Esophagus muscularis mucosa (tissue), 4 donors: Measurements from ENCODE around the gene PSENEN. TPM values are rescaled to one million over a fixed set of nuclear protein-coding genes. Genes with fewer than 3 reads are reported as not detected.

ENCODE experiments used
- DNase-seq: peaks from one replicate; pipeline ENCODE4 v3.0.0-alpha.2; 2017; ENCODE audit errors: extremely low spot score
- H3K27ac ChIP-seq, 4 donors: fragments of 200-600 bp; sonication (generic); replicated peaks in 1 of 4; 1 replicate in 3 of 4; 2 replicates in 1 of 4; pipeline ENCODE4 v1.5.1; 2016 to 2019; ENCODE audit warnings: mild to moderate bottlenecking in 1 of 4
- H3K27me3 ChIP-seq, 4 donors: fragments of 200-600 bp; sonication (generic); one replicate each; pipeline versions ENCODE4 v1.5.1 to v1.6.0; 2016 to 2019
- H3K36me3 ChIP-seq, 4 donors: fragments of 200-600 bp; sonication (generic); one replicate each; pipeline ENCODE4 v1.5.1; 2016 to 2019
- H3K4me1 ChIP-seq, 4 donors: fragments of 200-600 bp; sonication (generic); one replicate each; pipeline ENCODE4 v1.5.1; 2016 to 2019
- H3K4me3 ChIP-seq, 4 donors: fragments of 200-600 bp; sonication (generic); 1 replicate in 2 of 4; 2 replicates in 2 of 4; pipeline ENCODE4 v1.5.1; 2016 to 2019; ENCODE audit warnings: mild to moderate bottlenecking in 4 of 4, moderate library complexity in 1 of 4
- H3K9me3 ChIP-seq, 4 donors: fragments of 200-600 bp; sonication (generic); 1 replicate in 3 of 4; 2 replicates in 1 of 4; pipeline ENCODE4 v1.5.1; 2016 to 2019
- CTCF ChIP-seq, 3 experiments: fragments of 200-600 bp in 2 of 3; fragments of 450-650 bp in 1 of 3; sonication (generic) in 2 of 3; IDR thresholded peaks; one replicate each; pipeline ENCODE4 v1.5.1; 2017 to 2019; ENCODE audit warnings: antibody characterized with exemption in 3 of 3, mild to moderate bottlenecking in 2 of 3, moderate library complexity in 1 of 3
- EP300 ChIP-seq: sonication (generic); formaldehyde crosslinking; IDR thresholded peaks from one replicate; pipeline ENCODE4 v1.6.1; 2017; ENCODE audit warnings: antibody characterized with exemption
- POLR2A ChIP-seq: fragments of 450-650 bp; IDR thresholded peaks from one replicate; pipeline ENCODE4 v1.6.1; 2017; ENCODE audit warnings: antibody characterized with exemption, moderate library complexity, mild to moderate bottlenecking, low read depth
- POLR2AphosphoS5 ChIP-seq, 2 donors: sonication (generic); formaldehyde crosslinking; IDR thresholded peaks; one replicate each; pipeline ENCODE4 v1.6.1; 2017; ENCODE audit warnings: antibody characterized with exemption in 2 of 2
- WGBS: methylation state at CpG from one replicate; pipeline ENCODE4 v1.1.5; 2018; 5-methylcytosine and 5-hydroxymethylcytosine counted together
- intact Hi-C: fragments of 100-400 bp; cut with DNase I; formaldehyde crosslinking; loops from one replicate; pipeline ENCODE4 v1.15.1; 2023
- total RNA-seq, 4 donors: library from RNA; depleted of rRNA; stranded (reverse); fragments of >200 nt; gene quantifications; one replicate each; pipeline versions ENCODE4 v1.1.0 to v1.2.1, GENCODE V29; 2016

Gene PSENEN
- total RNA-seq, 4 donors from 2014 or later = 27.4 to 48.7 (median 33.8) TPM

GRCh38 chr19:35776102-35776788 lies 30.8 kb downstream of the PSENEN start:
- Histone ChIP-seq H3K9me3 (no peaks in the 10 kb centered on the region), H3K4me3 (peak overlapping the region; percentile 81 to 96 (median 90)), H3K4me1 (peaks cover 14 to 28% (median 20%) of the 10 kb centered on the region in 4 donors), H3K27me3 (no peaks in the 10 kb centered on the region), H3K36me3 (peaks cover 5 to 33% (median 25%) of the 10 kb centered on the region in 4 donors), H3K27ac (peak overlapping the region in 1 of 4 donors; percentile 61)
- DNase-seq = no peak
- intact Hi-C loops = loop anchor here (10.0 kb wide), 1 partner anchor 109 kb away; no protein-coding TSS in a partner anchor
- WGBS = 45% methylated on average over 12 of the region's 13 CpGs
- TF ChIP-seq POLR2AphosphoS5 (IDR thresholded peaks at IDR 0.05) = no peak
- no peak for TF ChIP-seq EP300
- no peak for TF ChIP-seq POLR2A
- no peak for TF ChIP-seq CTCF (IDR thresholded peaks at IDR 0.05)

- DNase-seq = no peak
- 75% methylated on average over 17 of the region's 19 CpGs for WGBS
- intact Hi-C loops = loop anchor here (10.0 kb wide), 1 partner anchor 108 kb away; no protein-coding TSS in a partner anchor
- no peak for TF ChIP-seq POLR2AphosphoS5 (IDR thresholded peaks at IDR 0.05)
- no peak for TF ChIP-seq POLR2A
- no peak for TF ChIP-seq EP300
- no peak for TF ChIP-seq CTCF (IDR thresholded peaks at IDR 0.05)
- no peaks in the 10 kb centered on the region for H3K9me3 ChIP-seq
- H3K27ac ChIP-seq = no peak overlapping the region
- H3K4me3 ChIP-seq = no peak overlapping the region
- no peaks in the 10 kb centered on the region for H3K27me3 ChIP-seq
- H3K4me1 ChIP-seq = peaks cover 14 to 28% (median 20%) of the 10 kb centered on the region in 4 donors
- H3K36me3 ChIP-seq = peaks cover 6 to 43% (median 33%) of the 10 kb centered on the region in 4 donors
Observed at GRCh38 chr19:35777086-35777841, 31.8 kb downstream of the PSENEN start.

- Histone ChIP-seq H3K36me3 (peaks cover 6 to 50% (median 38%) of the 10 kb centered on the region in 4 donors), H3K27ac (no peak overlapping the region), H3K27me3 (no peaks in the 10 kb centered on the region), H3K4me3 (no peak overlapping the region), H3K9me3 (no peaks in the 10 kb centered on the region), H3K4me1 (peaks cover 14 to 28% (median 20%) of the 10 kb centered on the region in 4 donors)
- no peak for TF ChIP-seq POLR2A
- TF ChIP-seq POLR2AphosphoS5 (IDR thresholded peaks at IDR 0.05) = no peak
- no peak for TF ChIP-seq CTCF (IDR thresholded peaks at IDR 0.05)
- no peak for TF ChIP-seq EP300
- intact Hi-C loops = loop anchor here (10.0 kb wide), 1 partner anchor 107 kb away; no protein-coding TSS in a partner anchor
- WGBS = 88% methylated on average over 7 of the region's 7 CpGs
- DNase-seq = no peak
Observed at GRCh38 chr19:35777961-35778360, 32.5 kb downstream of the PSENEN start.

- no peak for DNase-seq
- H3K36me3 ChIP-seq = peaks cover 6 to 59% (median 39%) of the 10 kb centered on the region in 4 donors
- peaks cover 14 to 28% (median 20%) of the 10 kb centered on the region in 4 donors for H3K4me1 ChIP-seq
- H3K4me3 ChIP-seq = no peak overlapping the region
- 88% methylated on average over 8 of the region's 8 CpGs for WGBS
- intact Hi-C loops = loop anchor here (10.0 kb wide), 1 partner anchor 106 kb away; no protein-coding TSS in a partner anchor
- TF ChIP-seq CTCF (IDR thresholded peaks at IDR 0.05) (no peak), POLR2A (no peak), EP300 (no peak), POLR2AphosphoS5 (IDR thresholded peaks at IDR 0.05) (no peak)
- no peak overlapping the region for H3K27ac ChIP-seq
- H3K27me3 ChIP-seq = no peaks in the 10 kb centered on the region
- no peaks in the 10 kb centered on the region for H3K9me3 ChIP-seq
Observed at GRCh38 chr19:35779033-35779432, 33.6 kb downstream of the PSENEN start.
